Dendritic cell treated with granulocyte-macrophage colony-stimulating factor and Interleukin-4, amounts not matched to agents 40 ng/mL and 50 ng/mL, for 4 days (primary cell): ENCODE results near the gene ZNF860.
"Not testable (repeated sequence)": the region's sequence is repeated elsewhere in the genome, so short reads cannot be mapped to it uniquely, and the experiment has no call there.

Source experiments
- H3K27ac Mint-ChIP-seq: one replicate; pipeline ENCODE4 v1.8.0; 2022; ENCODE audit warnings: mild to moderate bottlenecking, mixed read lengths
- H3K27me3 Mint-ChIP-seq: one replicate; pipeline ENCODE4 v1.8.0; 2022; ENCODE audit warnings: mild to moderate bottlenecking, mixed read lengths
- H3K36me3 Mint-ChIP-seq: one replicate; pipeline ENCODE4 v1.8.0; 2022; ENCODE audit warnings: low read depth, mixed read lengths
- H3K4me1 Mint-ChIP-seq: one replicate; pipeline ENCODE4 v1.8.0; 2022; ENCODE audit warnings: low read depth, mixed read lengths
- H3K4me3 Mint-ChIP-seq: one replicate; pipeline ENCODE4 v1.8.0; 2022; ENCODE audit warnings: mild to moderate bottlenecking, moderate library complexity, mixed read lengths
- H3K9me3 Mint-ChIP-seq: one replicate; pipeline ENCODE4 v1.8.0; 2022; ENCODE audit warnings: mixed read lengths
- intact Hi-C: fragments of 100-400 bp; cut with micrococcal nuclease; formaldehyde crosslinking; loops from one replicate; pipeline ENCODE4 v1.15.0; 2022

ZNF860 gene

DNA sequence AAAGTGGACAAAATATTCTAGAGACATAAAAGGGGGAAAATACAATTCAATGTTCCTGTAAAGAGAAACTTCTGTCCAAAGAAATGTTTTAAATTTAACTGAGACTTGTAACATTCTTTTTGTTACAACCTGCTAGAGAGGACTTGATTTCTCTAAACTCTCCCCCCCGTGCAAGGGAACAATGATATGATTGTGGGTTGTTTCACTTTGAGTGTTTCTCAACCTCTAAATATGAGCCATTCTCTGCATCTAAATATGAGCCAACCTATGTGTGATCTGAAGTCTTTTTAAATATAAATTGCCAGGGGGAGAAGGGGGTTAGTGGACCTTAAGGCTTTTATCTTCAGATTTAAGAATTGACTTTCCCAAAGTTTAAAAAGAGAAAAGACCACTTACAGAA, 14.6 kb downstream of the ZNF860 start:
- intact Hi-C loops: no loop called here
- H3K27me3 Mint-ChIP-seq: no peaks in the 10 kb centered on the region
- H3K36me3 Mint-ChIP-seq: no peaks in the 10 kb centered on the region
- peaks cover 24% of the 10 kb centered on the region for H3K9me3 Mint-ChIP-seq
- H3K4me3 Mint-ChIP-seq: no peak overlapping the region
- no peaks in the 10 kb centered on the region for H3K4me1 Mint-ChIP-seq
- H3K27ac Mint-ChIP-seq: no peak overlapping the region

DNA sequence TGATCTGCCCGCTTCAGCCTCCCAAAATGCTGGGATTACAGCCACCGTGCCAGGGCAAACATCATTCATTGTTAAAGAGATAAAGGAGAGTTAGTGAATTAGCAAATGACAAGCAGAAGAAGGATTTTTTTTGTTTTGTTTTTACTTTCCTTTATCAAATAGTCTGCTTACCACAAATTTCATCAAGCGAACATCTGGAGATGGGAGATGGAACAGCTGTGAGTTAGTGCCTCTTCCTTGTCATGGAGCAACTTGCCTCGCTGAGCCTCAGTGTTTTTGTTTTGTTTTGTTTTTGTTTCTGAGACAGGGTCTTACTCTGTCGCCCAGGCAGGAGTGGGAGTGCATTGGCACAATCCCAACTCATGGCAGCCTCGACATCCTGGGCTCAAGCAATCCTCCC, 15.9 kb downstream of the ZNF860 start:
- H3K9me3 Mint-ChIP-seq: peaks cover 24% of the 10 kb centered on the region
- no peaks in the 10 kb centered on the region for H3K4me1 Mint-ChIP-seq
- no peaks in the 10 kb centered on the region for H3K27me3 Mint-ChIP-seq
- no peak overlapping the region for H3K4me3 Mint-ChIP-seq
- H3K27ac Mint-ChIP-seq: no peak overlapping the region
- intact Hi-C loops: no loop called here
- no peaks in the 10 kb centered on the region for H3K36me3 Mint-ChIP-seq

DNA sequence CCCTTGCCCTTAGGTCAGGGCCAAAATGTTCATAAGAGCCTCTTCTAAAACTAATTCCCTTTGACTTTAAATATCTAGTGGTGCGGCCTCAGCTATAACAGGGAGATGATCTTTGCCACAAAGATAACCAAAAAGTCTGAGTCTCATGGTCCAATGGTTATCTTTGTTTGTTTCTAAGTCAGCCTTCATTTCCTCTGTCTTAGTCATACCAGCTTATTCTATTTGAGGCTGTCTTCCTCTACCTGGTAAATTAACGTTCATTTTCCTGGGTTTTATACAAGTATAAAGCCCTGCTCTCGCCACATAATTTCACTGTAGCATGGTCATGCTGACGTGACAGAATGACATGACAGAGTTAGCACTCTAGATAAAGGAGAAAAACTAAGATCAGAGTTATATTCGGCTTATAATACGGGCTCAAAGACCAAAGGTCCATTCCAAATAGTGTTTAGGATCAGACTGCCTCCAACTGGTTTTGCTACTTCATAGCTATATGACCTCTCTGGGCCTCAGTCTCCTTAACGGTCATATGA, 18.4 kb downstream of the ZNF860 start:
- Mint-ChIP-seq H3K36me3 (no peaks in the 10 kb centered on the region), H3K4me1 (peaks cover 13% of the 10 kb centered on the region), H3K27me3 (peaks cover 3% of the 10 kb centered on the region), H3K4me3 (no peak overlapping the region), H3K9me3 (peaks cover 5% of the 10 kb centered on the region), H3K27ac (no peak overlapping the region)
- intact Hi-C loops: no loop called here

DNA sequence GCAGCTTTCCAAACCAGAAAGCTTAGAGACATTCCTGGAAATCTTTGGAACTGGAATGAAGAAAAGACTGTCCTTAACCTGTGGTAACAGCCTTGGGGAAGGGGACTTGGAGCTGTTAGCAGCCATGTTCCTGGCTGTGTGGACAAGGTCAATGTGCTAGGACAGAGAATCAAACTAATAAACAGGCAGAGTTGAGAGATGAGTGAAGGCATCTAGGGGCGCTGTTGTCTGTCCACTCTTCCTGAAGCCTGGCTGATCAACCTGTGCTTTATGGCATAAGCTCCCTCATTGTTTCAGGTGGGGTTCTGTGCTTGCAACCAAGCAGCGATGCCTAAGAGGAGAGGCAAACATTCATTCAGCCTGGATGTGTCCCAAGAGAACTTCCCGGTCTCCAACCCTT, 19.3 kb downstream of the ZNF860 start:
- Mint-ChIP-seq H3K4me3 (no peak overlapping the region), H3K9me3 (no peaks in the 10 kb centered on the region), H3K4me1 (peaks cover 13% of the 10 kb centered on the region), H3K27me3 (peaks cover 3% of the 10 kb centered on the region), H3K36me3 (no peaks in the 10 kb centered on the region), H3K27ac (no peak overlapping the region)
- intact Hi-C loops: no loop called here

DNA sequence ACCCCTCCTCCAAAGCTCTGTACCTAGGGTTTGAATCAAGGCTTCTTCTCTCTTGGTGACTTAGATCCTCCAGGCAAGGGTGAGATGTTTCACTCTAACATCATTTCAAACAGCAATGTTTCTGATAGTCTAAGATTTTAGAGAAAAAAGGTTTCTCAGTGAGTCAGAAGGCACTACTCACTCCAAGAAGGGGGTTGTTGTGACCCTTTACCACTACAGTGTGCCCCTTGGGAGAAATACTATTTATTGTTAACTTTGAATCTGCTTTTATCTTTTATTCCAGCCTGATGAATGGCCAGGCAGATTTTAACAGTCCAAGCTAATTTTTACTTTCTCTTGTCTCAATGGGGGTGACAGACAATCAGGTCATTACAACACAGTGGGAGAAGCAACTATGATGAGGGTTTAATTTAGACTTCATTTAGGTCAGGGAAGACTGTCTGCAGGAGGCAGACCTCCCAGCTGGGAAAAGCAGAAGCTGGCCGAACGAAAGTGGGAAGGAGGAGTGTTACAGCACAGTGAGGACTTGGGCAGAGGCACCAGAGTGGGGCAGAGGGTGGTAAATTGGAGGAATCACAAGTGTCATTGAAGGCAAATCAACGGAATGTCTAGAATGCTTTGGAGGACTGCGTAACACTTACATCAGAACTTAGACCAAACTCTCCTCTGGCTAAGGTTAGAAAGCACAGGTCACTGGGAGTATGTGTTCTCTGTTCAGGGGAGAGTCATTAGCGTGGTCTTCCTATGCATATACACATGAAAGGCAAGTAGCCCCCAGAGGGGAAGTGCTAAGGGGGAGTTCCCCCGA, 21.2 kb downstream of the ZNF860 start:
- no peak overlapping the region for H3K4me3 Mint-ChIP-seq
- no peaks in the 10 kb centered on the region for H3K9me3 Mint-ChIP-seq
- H3K36me3 Mint-ChIP-seq: no peaks in the 10 kb centered on the region
- no peak overlapping the region for H3K27ac Mint-ChIP-seq
- intact Hi-C loops: no loop called here
- peaks cover 3% of the 10 kb centered on the region for H3K27me3 Mint-ChIP-seq
- H3K4me1 Mint-ChIP-seq: peaks cover 13% of the 10 kb centered on the region

DNA sequence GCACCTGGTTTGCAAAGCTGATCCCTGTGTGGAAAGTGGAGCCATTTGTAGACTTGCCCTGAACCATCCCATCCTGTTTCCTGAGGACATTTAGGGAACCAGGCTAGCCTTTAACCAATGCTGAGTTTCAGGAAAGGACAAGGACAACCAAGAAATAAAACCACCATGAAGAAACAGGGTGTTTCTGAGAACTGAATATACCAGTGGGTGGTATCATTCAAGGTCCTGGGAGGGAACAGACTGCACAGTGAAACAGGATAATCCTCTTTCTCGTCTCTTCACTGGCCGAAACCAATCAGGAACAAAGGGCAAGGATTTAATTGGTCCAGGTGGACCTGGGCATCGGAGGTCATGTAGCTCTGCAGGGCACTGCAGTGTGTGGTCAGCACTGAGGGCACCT, 21.8 kb downstream of the ZNF860 start:
- H3K4me3 Mint-ChIP-seq: no peak overlapping the region
- no peaks in the 10 kb centered on the region for H3K36me3 Mint-ChIP-seq
- intact Hi-C loops: no loop called here
- no peaks in the 10 kb centered on the region for H3K9me3 Mint-ChIP-seq
- peaks cover 3% of the 10 kb centered on the region for H3K27me3 Mint-ChIP-seq
- peaks cover 13% of the 10 kb centered on the region for H3K4me1 Mint-ChIP-seq
- no peak overlapping the region for H3K27ac Mint-ChIP-seq

DNA sequence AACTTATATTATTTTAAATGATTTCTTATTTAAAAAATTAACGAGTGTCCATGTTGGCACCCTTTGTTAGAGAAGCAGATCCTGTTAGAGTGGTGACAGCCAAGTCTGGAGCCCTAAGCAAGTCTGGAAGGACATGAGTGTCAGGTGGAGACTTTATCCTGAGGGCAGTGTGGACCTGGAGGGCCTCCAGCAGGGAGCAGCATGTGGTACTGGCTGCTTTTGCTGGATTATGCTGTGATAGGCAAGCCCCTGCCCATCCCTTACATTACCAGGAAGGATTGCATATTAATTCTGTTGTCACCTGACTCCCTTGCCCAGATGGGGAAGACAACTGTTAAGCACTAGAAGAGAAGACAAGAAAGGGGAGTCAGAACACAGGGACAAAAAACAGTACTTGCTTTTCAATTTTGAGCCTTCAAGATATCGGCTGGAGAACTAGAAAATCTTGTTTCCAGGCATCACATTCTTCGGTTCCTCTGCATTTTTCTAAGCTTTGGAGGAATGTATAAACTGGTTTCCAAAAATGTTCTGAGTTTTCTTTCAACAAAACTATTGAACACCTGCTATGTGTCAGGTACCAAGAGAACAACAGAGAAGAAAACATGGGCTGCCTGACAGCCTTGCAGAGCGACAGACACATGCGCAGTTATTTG, 22.7 kb downstream of the ZNF860 start:
- Mint-ChIP-seq H3K36me3 (no peaks in the 10 kb centered on the region), H3K4me1 (peaks cover 13% of the 10 kb centered on the region), H3K27me3 (peaks cover 3% of the 10 kb centered on the region), H3K27ac (no peak overlapping the region), H3K4me3 (no peak overlapping the region), H3K9me3 (no peaks in the 10 kb centered on the region)
- intact Hi-C loops: no loop called here

DNA sequence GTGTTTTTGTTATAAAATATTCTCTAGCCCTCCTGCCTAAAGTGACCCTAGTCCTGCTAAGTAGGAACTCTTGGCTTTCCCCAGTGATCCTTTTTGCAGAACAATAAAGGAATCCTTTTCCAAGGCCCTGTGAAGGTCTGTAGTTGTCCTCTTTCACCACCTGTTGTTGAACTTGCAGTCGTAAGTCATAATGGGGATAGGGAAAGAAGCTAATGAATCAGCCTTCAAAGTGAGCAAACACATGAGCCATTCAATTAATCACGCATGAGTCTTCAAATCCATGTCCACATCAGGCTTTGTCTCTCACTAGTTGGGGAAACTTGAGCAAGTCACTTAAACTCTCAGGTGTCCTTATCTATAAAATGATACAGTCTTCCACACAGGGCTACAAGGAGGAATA, 27.6 kb downstream of the ZNF860 start:
- Mint-ChIP-seq H3K4me3 (no peak overlapping the region), H3K27ac (no peak overlapping the region)

DNA sequence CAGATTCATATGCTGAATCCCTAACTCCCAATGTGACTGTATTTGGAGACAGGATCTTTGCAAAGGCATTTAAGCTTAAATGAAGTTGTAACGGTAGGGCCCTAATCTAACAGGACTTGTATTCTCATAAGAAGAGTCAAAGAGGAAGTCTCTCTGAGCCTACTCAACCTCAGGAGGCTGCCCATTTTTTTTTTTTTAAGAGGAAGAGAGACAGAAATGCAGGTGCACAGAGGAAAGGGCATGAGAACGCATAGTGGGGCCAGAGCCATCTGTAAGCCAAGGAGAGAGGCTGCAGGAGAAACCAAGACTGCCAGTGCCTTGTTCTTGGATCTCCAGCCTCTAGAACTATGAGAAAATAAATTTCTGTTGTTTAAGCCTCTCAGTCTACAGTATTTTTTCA, 28.4 kb downstream of the ZNF860 start:
- Mint-ChIP-seq H3K9me3 (no peaks in the 10 kb centered on the region), H3K27me3 (no peaks in the 10 kb centered on the region), H3K4me1 (peaks cover 6% of the 10 kb centered on the region), H3K4me3 (no peak overlapping the region), H3K36me3 (no peaks in the 10 kb centered on the region), H3K27ac (no peak overlapping the region)
- intact Hi-C loops: no loop called here

More for the DNA sequence above, 27.6 kb downstream of the ZNF860 start:
- peaks cover 6% of the 10 kb centered on the region for H3K4me1 Mint-ChIP-seq
- no peaks in the 10 kb centered on the region for H3K27me3 Mint-ChIP-seq
- intact Hi-C loops: no loop called here
- no peaks in the 10 kb centered on the region for H3K36me3 Mint-ChIP-seq
- no peaks in the 10 kb centered on the region for H3K9me3 Mint-ChIP-seq

DNA sequence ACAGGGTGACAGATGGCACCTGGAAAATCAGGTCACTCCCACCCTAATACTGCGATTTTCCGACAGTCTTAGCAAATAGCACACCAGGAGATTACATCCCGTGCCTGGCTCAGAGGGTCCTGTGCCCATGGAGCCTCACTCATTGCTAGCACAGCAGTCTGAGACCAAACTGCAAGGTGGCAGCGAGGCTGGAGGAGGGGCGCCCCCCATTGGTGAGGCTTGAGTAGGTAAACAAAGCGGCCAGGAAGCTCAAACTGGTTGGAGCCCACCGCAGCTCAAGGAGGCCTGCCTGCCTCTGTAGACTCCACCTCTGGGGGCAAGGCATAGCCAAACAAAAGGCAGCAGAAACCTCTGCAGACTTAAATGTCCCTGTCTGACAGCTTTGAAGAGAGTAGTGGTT, 29.1 kb downstream of the ZNF860 start:
- H3K4me3 Mint-ChIP-seq, H3K4me1 Mint-ChIP-seq, H3K27me3 Mint-ChIP-seq, H3K9me3 Mint-ChIP-seq, H3K36me3 Mint-ChIP-seq, intact Hi-C loops, H3K27ac Mint-ChIP-seq: not testable (repeated sequence)

DNA sequence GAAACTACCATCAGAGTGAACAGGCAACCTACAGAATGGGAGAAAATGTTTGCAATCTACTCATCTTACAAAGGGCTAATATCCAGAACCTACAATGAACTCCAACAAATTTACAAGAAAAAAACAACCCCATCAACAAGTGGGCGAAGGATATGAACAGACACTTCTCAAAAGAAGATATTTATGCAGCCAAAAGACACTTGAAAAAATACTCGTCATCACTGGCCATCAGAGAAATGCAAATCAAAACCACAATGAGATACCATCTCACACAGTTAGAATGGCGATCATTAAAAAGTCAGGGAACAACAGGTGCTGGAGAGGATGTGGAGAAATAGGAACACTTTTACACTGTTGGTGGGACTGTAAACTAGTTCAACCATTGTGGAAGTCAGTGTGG, 34.1 kb downstream of the ZNF860 start:
- H3K36me3 Mint-ChIP-seq, H3K27ac Mint-ChIP-seq, H3K4me1 Mint-ChIP-seq, H3K4me3 Mint-ChIP-seq, H3K27me3 Mint-ChIP-seq, intact Hi-C loops, H3K9me3 Mint-ChIP-seq: not testable (repeated sequence)

DNA sequence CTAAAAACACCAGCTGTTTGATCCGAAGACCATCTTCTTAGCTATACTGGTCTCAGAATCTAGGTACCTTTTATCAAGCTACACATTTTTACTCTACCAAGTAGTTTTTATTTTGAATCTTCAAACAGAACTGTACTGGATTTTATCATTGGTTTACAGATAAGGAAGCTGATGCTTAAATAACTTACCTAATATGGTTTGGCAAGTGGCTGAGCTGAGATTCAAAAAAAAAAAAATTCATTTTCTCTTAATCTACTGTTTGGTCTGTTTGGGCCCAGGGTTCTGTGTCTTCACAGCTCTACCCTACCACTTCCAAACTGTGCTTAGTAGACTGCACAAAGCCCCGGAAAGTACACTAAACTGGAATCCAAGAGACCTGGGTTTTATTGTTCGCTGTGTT, 35.7 kb downstream of the ZNF860 start:
- intact Hi-C loops: no loop called here
- no peaks in the 10 kb centered on the region for H3K9me3 Mint-ChIP-seq
- peaks cover 2% of the 10 kb centered on the region for H3K27me3 Mint-ChIP-seq
- no peaks in the 10 kb centered on the region for H3K36me3 Mint-ChIP-seq
- no peaks in the 10 kb centered on the region for H3K4me1 Mint-ChIP-seq
- H3K4me3 Mint-ChIP-seq: no peak overlapping the region
- H3K27ac Mint-ChIP-seq: no peak overlapping the region

DNA sequence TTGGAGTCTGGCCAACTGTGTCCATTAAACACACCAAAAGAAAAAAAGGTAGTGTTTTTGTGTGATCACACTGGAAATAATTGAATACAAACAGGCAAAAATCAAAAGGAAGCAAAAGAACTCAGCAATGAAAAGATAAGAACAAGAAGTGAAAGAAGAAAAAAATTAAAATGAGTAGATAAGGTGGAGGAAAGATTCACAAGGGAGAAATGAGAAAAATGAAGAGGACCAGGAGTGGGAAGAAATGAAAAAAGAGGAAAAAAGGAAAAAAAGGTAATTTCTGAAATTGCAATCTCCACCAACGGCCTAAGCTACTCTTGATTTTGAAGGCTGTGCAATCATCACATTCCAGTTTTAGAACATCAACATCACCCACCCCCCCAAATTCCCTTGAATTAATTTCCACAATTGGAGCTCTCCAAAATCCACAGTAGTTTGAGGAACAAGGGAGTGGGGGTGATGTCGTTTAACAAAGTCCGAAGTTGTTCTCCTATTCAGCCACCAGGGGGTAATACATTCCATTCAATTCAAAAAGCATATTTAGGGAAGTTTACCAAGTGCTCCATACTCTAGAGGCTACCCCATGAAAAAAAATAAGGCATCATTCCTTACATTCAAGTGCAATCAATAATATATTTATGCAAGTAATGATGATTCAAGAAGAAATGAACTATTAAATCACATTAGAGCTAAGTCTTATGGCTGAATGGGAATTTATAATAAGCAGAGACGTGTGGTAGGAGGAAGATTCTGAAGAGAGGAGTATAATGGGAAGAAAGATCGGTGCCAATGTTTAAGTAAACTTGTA, 37.4 kb downstream of the ZNF860 start:
- Mint-ChIP-seq H3K4me3 (no peak overlapping the region), H3K4me1 (no peaks in the 10 kb centered on the region), H3K27ac (no peak overlapping the region), H3K36me3 (no peaks in the 10 kb centered on the region), H3K9me3 (no peaks in the 10 kb centered on the region), H3K27me3 (peaks cover 2% of the 10 kb centered on the region)
- intact Hi-C loops: loop anchor here (1.0 kb wide), 1 partner anchor 125 kb away; no protein-coding TSS in a partner anchor

DNA sequence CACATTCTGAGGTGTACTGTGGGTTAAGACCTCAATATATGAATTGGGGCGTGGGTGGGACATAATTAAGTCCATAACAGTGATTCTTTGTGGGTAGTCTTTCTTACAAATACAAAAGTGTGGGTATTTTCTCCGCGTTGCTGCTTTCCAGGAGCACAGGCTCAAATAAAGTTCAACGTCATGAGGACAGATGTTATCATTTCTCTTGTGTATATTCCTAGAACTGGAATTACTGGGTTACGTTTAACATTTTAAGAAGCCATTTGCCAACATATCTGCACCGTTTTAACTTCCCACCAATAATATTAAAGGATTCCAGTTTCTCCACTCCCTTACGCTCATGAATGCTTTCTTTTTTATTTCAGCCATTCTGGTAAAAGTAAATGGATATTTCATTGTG, 39.6 kb downstream of the ZNF860 start:
- Mint-ChIP-seq H3K4me1 (no peaks in the 10 kb centered on the region), H3K4me3 (no peak overlapping the region), H3K27ac (no peak overlapping the region), H3K36me3 (no peaks in the 10 kb centered on the region), H3K27me3 (no peaks in the 10 kb centered on the region), H3K9me3 (no peaks in the 10 kb centered on the region)
- intact Hi-C loops: no loop called here
